Esophagus muscularis mucosa (tissue), 3 donors: Measurements from ENCODE around the gene MEI4.

Experiments used
- CTCF ChIP-seq, 3 experiments: fragments of 200-600 bp in 2 of 3; fragments of 450-650 bp in 1 of 3; sonication (generic) in 2 of 3; IDR thresholded peaks; one replicate each; pipeline ENCODE4 v1.5.1; 2017 to 2019; ENCODE audit warnings: antibody characterized with exemption in 3 of 3, mild to moderate bottlenecking in 2 of 3, moderate library complexity in 1 of 3
- POLR2A ChIP-seq: fragments of 450-650 bp; IDR thresholded peaks from one replicate; pipeline ENCODE4 v1.6.1; 2017; ENCODE audit warnings: antibody characterized with exemption, moderate library complexity, mild to moderate bottlenecking, low read depth
- POLR2AphosphoS5 ChIP-seq, 2 donors: sonication (generic); formaldehyde crosslinking; IDR thresholded peaks; one replicate each; pipeline ENCODE4 v1.6.1; 2017; ENCODE audit warnings: antibody characterized with exemption in 2 of 2

DNA sequence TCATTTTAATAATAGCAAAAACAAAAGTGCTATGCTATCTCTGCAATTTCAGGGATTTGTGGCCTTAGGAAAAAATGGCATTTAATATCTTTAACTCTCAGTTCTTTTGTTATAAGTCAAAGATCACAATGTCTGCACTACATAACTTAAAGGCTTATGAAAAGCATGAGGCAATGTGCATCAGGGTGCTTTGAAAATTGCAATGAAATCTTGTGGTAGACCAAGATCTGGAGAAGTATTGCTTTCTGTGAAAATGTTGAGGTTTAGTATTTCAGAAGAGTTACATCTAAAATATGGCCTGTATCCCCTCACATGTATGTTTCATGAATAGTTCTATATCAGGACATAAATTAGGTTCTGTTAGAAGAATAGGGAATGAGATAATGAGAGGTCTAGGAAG lies 200.6 kb downstream of the MEI4 start:
- TF ChIP-seq CTCF (IDR thresholded peaks at IDR 0.05), result no peak
- no peak for TF ChIP-seq POLR2AphosphoS5 (IDR thresholded peaks at IDR 0.05)
- no peak for TF ChIP-seq POLR2A
